ENCODE measurements around the gene RAPGEF2.
A peak's percentile ranks its signal among the peaks of the same experiment; 100 is the strongest.

Gene RAPGEF2

GRCh38 chr4:159235779-159236368 lies 133.0 kb downstream of the RAPGEF2 start:
- Histone ChIP-seq H3K4me2 (no peak overlapping the region), H3K9ac (no peak overlapping the region), H3K36me3 (peaks cover 0 to 11% (median 4%) of the 10 kb centered on the region in 11 experiments; a peak in 8 of 22 replicates), H3K27ac (no peak overlapping the region), H3K27me3 (no peaks in the 10 kb centered on the region), H3K9me3 (replicated peaks in 1 of 11) (peaks cover 6 to 21% (median 16%) of the 10 kb centered on the region in 11 experiments; a peak in 19 of 22 replicates), H3K4me1 (peaks cover 0 to 33% (median 9%) of the 10 kb centered on the region in 10 experiments; a peak in 14 of 20 replicates), H3K4me3 (no peak overlapping the region), H4K20me1 (peaks cover 0 to 17% (median 0%) of the 10 kb centered on the region in 11 experiments; a peak in 4 of 22 replicates)
- no peak for TF ChIP-seq Cebpa-rat (IDR thresholded peaks at IDR 0.05)

- H4K20me1 ChIP-seq = peaks cover 0 to 10% (median 0%) of the 10 kb centered on the region in 11 experiments; a peak in 3 of 22 replicates
- peaks cover 6 to 14% (median 10%) of the 10 kb centered on the region in 11 experiments; a peak in 16 of 22 replicates for H3K9me3 ChIP-seq (replicated peaks in 1 of 11)
- no peak overlapping the region for H3K27ac ChIP-seq
- no peaks in the 10 kb centered on the region for H3K27me3 ChIP-seq
- no peak for TF ChIP-seq Cebpa-rat (IDR thresholded peaks at IDR 0.05)
- peaks cover 0 to 19% (median 4%) of the 10 kb centered on the region in 11 experiments; a peak in 10 of 22 replicates for H3K36me3 ChIP-seq
- no peak overlapping the region for H3K9ac ChIP-seq
- peaks cover 0 to 44% (median 11%) of the 10 kb centered on the region in 10 experiments; a peak in 14 of 20 replicates for H3K4me1 ChIP-seq
- no peak overlapping the region for H3K4me3 ChIP-seq
- H3K4me2 ChIP-seq = no peak overlapping the region
These were observed 135.1 kb downstream of the RAPGEF2 start for GRCh38 chr4:159237975-159238374.

DNA sequence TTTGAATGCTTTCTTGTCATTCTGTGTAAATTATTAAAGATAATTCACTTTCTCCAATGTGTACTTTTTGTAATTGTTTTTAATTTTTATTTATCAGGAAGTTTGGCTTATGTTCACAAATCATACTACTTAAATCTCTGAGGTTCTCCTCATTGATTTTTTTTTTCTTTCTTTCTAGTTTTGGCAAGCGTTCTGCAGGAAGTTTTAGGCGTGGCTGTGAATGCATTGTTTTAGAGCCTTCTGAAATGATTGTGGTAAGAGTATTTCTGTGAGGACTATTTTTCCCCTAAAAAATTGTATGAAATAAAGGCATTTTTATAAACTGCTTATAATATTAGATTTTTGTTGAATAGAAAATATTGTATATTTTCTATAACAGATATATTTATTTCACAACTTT lies 135.8 kb downstream of the RAPGEF2 start:
- Histone ChIP-seq H3K4me3 (no peak overlapping the region), H3K36me3 (peaks cover 0 to 14% (median 3%) of the 10 kb centered on the region in 11 experiments; a peak in 9 of 22 replicates), H3K4me2 (peak overlapping the region in 4 of 11 experiments; percentile 25 to 76 (median 29); a peak in 5 of 22 replicates), H3K27ac (no peak overlapping the region; a peak in 1 of 22 replicates), H3K27me3 (no peaks in the 10 kb centered on the region), H3K9ac (no peak overlapping the region), H3K9me3 (replicated peaks in 1 of 11) (peaks cover 0 to 8% (median 5%) of the 10 kb centered on the region in 11 experiments; a peak in 10 of 22 replicates), H4K20me1 (peaks cover 0 to 13% (median 0%) of the 10 kb centered on the region in 11 experiments; a peak in 3 of 22 replicates), H3K4me1 (peaks cover 0 to 48% (median 11%) of the 10 kb centered on the region in 10 experiments; a peak in 14 of 20 replicates)
- TF ChIP-seq Cebpa-rat (IDR thresholded peaks at IDR 0.05) = no peak

DNA sequence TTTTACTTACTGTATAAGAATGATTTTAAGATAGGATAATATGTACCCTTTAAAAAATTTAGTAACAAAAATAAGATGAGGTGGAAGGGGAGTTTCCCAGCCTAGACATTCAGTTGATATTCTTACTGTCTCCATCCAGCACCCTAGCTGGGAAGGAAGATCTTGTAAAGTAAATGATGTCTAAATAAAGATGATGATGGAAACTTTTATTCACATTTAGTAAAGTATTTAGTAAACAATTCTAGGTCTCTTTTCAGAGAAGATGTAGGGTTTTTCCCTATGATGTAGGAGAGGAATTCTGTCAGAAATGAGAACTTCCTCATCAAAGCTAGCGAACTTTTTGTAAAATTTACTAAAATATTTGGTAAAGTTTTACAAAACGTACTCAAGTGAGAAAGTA lies 136.8 kb downstream of the RAPGEF2 start:
- H3K4me2 ChIP-seq = peak overlapping the region in 3 of 11 experiments; percentile 5 to 81 (median 76); a peak in 5 of 22 replicates
- H3K27me3 ChIP-seq = no peaks in the 10 kb centered on the region
- H3K36me3 ChIP-seq = peaks cover 0 to 15% (median 0%) of the 10 kb centered on the region in 11 experiments; a peak in 9 of 22 replicates
- no peak overlapping the region for H3K4me3 ChIP-seq
- TF ChIP-seq Cebpa-rat (IDR thresholded peaks at IDR 0.05) = no peak
- peaks cover 0 to 3% (median 0%) of the 10 kb centered on the region in 11 experiments; a peak in 2 of 22 replicates for H3K9me3 ChIP-seq (replicated peaks in 1 of 11)
- peaks cover 0 to 58% (median 11%) of the 10 kb centered on the region in 10 experiments; a peak in 14 of 20 replicates for H3K4me1 ChIP-seq
- H3K9ac ChIP-seq = peak overlapping the region in 1 of 11 experiments; percentile 74; a peak in 2 of 22 replicates
- H3K27ac ChIP-seq = peak overlapping the region in 6 of 11 experiments; percentile 47 to 75 (median 68); a peak in 10 of 22 replicates
- H4K20me1 ChIP-seq = peaks cover 0 to 17% (median 0%) of the 10 kb centered on the region in 11 experiments; a peak in 3 of 22 replicates

DNA sequence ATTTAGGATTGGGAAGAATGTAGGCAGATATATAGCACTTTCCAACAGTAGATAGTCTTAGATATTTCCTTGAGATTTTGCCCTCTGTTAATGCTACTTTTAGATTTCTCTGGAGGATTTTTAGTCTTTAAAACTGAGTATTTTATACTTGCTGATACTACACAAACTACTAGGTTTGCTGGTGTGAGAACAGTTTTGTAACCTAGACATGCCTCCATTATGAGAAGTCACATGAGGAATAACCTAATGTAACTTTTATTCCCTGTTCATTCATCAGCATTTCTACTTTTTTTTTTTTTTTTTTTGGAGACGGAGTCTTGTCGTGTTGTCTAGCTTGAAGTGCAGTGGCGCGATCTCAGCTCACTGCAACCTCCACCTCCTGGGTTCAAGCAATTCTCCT lies 137.2 kb downstream of the RAPGEF2 start:
- peak overlapping the region in 6 of 11 experiments; percentile 11 to 81 (median 53); a peak in 7 of 22 replicates for H3K4me2 ChIP-seq
- 0 out of 20 replicates have a peak overlapping the region, but pooled peaks of 2 of the 10 experiments have one; percentile 45 to 59 for H3K4me3 ChIP-seq
- peaks cover 0 to 3% (median 0%) of the 10 kb centered on the region in 11 experiments; a peak in 1 of 22 replicates for H3K9me3 ChIP-seq (replicated peaks in 1 of 11)
- peak overlapping the region in 2 of 11 experiments; percentile 68 to 74; a peak in 3 of 22 replicates for H3K9ac ChIP-seq
- TF ChIP-seq Cebpa-rat (IDR thresholded peaks at IDR 0.05) = no peak
- H3K27ac ChIP-seq = peak overlapping the region in 7 of 11 experiments; percentile 39 to 75 (median 65); a peak in 13 of 22 replicates
- H3K4me1 ChIP-seq = peaks cover 0 to 59% (median 11%) of the 10 kb centered on the region in 10 experiments; a peak in 14 of 20 replicates
- no peaks in the 10 kb centered on the region for H3K27me3 ChIP-seq
- H3K36me3 ChIP-seq = peaks cover 0 to 15% (median 0%) of the 10 kb centered on the region in 11 experiments; a peak in 10 of 22 replicates
- peaks cover 0 to 19% (median 0%) of the 10 kb centered on the region in 11 experiments; a peak in 3 of 22 replicates for H4K20me1 ChIP-seq

- Histone ChIP-seq H3K27me3 (no peaks in the 10 kb centered on the region), H3K36me3 (peaks cover 0 to 19% (median 5%) of the 10 kb centered on the region in 11 experiments; a peak in 10 of 22 replicates), H3K4me1 (peaks cover 0 to 65% (median 11%) of the 10 kb centered on the region in 10 experiments; a peak in 14 of 20 replicates), H3K9me3 (replicated peaks in 1 of 11) (peaks cover 0 to 3% (median 0%) of the 10 kb centered on the region in 11 experiments; a peak in 1 of 22 replicates), H4K20me1 (peaks cover 0 to 19% (median 0%) of the 10 kb centered on the region in 11 experiments; a peak in 3 of 22 replicates), H3K9ac (peak overlapping the region in 5 of 11 experiments; percentile 36 to 74 (median 58); a peak in 9 of 22 replicates), H3K4me2 (peak overlapping the region in 8 of 11 experiments; percentile 11 to 81 (median 46); a peak in 8 of 22 replicates), H3K4me3 (peak overlapping the region in 5 of 10 experiments; percentile 40 to 59 (median 50); a peak in 10 of 20 replicates), H3K27ac (peak overlapping the region in 8 of 11 experiments; percentile 25 to 75 (median 62); a peak in 12 of 22 replicates)
- TF ChIP-seq Cebpa-rat (IDR thresholded peaks at IDR 0.05) = peak in 1 of 11 experiments; percentile 54; a peak in 1 of 22 replicates
These were observed 137.8 kb downstream of the RAPGEF2 start for GRCh38 chr4:159240687-159241086.

GRCh38 chr4:159242427-159242826 lies 139.5 kb downstream of the RAPGEF2 start:
- H3K27me3 ChIP-seq = no peaks in the 10 kb centered on the region

More at GRCh38 chr4:159242427-159242826, 139.5 kb downstream of the RAPGEF2 start:
- peaks cover 0 to 27% (median 11%) of the 10 kb centered on the region in 11 experiments; a peak in 10 of 22 replicates for H3K36me3 ChIP-seq
- H3K27ac ChIP-seq = peak overlapping the region in 2 of 11 experiments; percentile 35 to 71; a peak in 4 of 22 replicates
- H3K4me1 ChIP-seq = peaks cover 0 to 65% (median 8%) of the 10 kb centered on the region in 10 experiments; a peak in 10 of 20 replicates
- H3K9ac ChIP-seq = peak overlapping the region in 2 of 11 experiments; percentile 55 to 65; a peak in 2 of 22 replicates
- TF ChIP-seq Cebpa-rat (IDR thresholded peaks at IDR 0.05) = no peak
- peaks cover 0 to 21% (median 0%) of the 10 kb centered on the region in 11 experiments; a peak in 2 of 22 replicates for H4K20me1 ChIP-seq
- H3K9me3 ChIP-seq (replicated peaks in 1 of 11) = peaks cover 0 to 3% (median 0%) of the 10 kb centered on the region in 11 experiments; a peak in 1 of 22 replicates
- H3K4me2 ChIP-seq = peak overlapping the region in 4 of 11 experiments; percentile 51 to 68 (median 59); a peak in 5 of 22 replicates
- H3K4me3 ChIP-seq = peak overlapping the region in 5 of 10 experiments; percentile 39 to 59 (median 55); a peak in 9 of 20 replicates
